GM21526 (cell line): ENCODE results near the gene USP49.
A peak's percentile ranks its signal among the peaks of the same experiment; 100 is the strongest.

Source experiments
- ATAC-seq: cut with Tn5 transposase; IDR thresholded peaks from one replicate; pipeline ENCODE4 v1.9.1; 2021; ENCODE audit warnings: moderate library complexity; ENCODE audit not compliant: unreplicated experiment, low FRiP score

USP49 gene

GRCh38 chr6:41931792-41932191 lies 36.6 kb upstream of the USP49 start:
- ATAC-seq = no peak

GRCh38 chr6:41929924-41930323 lies 34.7 kb upstream of the USP49 start:
- ATAC-seq = no peak

GRCh38 chr6:41927253-41927652 lies 32.1 kb upstream of the USP49 start:
- ATAC-seq = no peak

- ATAC-seq = no peak
Measured at GRCh38 chr6:41922154-41922553, 27.0 kb upstream of the USP49 start.

- ATAC-seq = peak; percentile 8
Measured at GRCh38 chr6:41921712-41921998, 26.5 kb upstream of the USP49 start.

GRCh38 chr6:41920921-41921711 lies 25.9 kb upstream of the USP49 start, which contains the start of the genes BYSL and MED20:
TSS of gene BYSL (plus strand) at chr6:41921499. CDS start at chr6:41921563, 64 bp downstream.
TSS of gene MED20 (minus strand) at chr6:41921139. CDS start at chr6:41921018, 121 bp downstream.
- peak; percentile 85 for ATAC-seq

GRCh38 chr6:41917528-41917927 lies 22.4 kb upstream of the USP49 start:
- ATAC-seq = no peak

- no peak for ATAC-seq
Measured at GRCh38 chr6:41914869-41915530, 19.8 kb upstream of the USP49 start.

GRCh38 chr6:41914343-41914742 lies 19.2 kb upstream of the USP49 start:
- no peak for ATAC-seq

GRCh38 chr6:41909727-41910126 lies 14.6 kb upstream of the USP49 start:
- no peak for ATAC-seq

GRCh38 chr6:41901882-41902519 lies 6.8 kb upstream of the USP49 start:
- ATAC-seq = no peak

- no peak for ATAC-seq
Measured at GRCh38 chr6:41900861-41901260, 5.7 kb upstream of the USP49 start.

- no peak for ATAC-seq
Measured at GRCh38 chr6:41896281-41896680, 1.1 kb upstream of the USP49 start.

- ATAC-seq = peak; percentile 17
Measured at GRCh38 chr6:41894366-41895299, 542 bp downstream of the USP49 start.

- no peak for ATAC-seq
Measured at GRCh38 chr6:41892921-41893564, 2.1 kb downstream of the USP49 start.

- ATAC-seq = no peak
Measured at GRCh38 chr6:41887331-41887751, 7.8 kb downstream of the USP49 start.

- ATAC-seq = no peak
Measured at GRCh38 chr6:41885930-41886329, 9.2 kb downstream of the USP49 start.

GRCh38 chr6:41884957-41885356 lies 10.2 kb downstream of the USP49 start:
- no peak for ATAC-seq

GRCh38 chr6:41881506-41881905 lies 13.7 kb downstream of the USP49 start:
- no peak for ATAC-seq

GRCh38 chr6:41878961-41879405 lies 16.2 kb downstream of the USP49 start:
- ATAC-seq = no peak
